K562 treated with DMSO at 1 percent for 4 hours (cell line): ENCODE results near the gene PLEKHG2. TPM values are rescaled to one million over a fixed set of nuclear protein-coding genes. Genes with fewer than 3 reads are reported as not detected.

ENCODE experiments used
- total RNA-seq: library from RNA; unstranded; fragments of 300-600 nt; gene quantifications from 2 replicates; pipeline ENCODE4 v1.2.3, GENCODE V29; 2022; ENCODE audit not compliant: insufficient read depth

Gene PLEKHG2, protein sequence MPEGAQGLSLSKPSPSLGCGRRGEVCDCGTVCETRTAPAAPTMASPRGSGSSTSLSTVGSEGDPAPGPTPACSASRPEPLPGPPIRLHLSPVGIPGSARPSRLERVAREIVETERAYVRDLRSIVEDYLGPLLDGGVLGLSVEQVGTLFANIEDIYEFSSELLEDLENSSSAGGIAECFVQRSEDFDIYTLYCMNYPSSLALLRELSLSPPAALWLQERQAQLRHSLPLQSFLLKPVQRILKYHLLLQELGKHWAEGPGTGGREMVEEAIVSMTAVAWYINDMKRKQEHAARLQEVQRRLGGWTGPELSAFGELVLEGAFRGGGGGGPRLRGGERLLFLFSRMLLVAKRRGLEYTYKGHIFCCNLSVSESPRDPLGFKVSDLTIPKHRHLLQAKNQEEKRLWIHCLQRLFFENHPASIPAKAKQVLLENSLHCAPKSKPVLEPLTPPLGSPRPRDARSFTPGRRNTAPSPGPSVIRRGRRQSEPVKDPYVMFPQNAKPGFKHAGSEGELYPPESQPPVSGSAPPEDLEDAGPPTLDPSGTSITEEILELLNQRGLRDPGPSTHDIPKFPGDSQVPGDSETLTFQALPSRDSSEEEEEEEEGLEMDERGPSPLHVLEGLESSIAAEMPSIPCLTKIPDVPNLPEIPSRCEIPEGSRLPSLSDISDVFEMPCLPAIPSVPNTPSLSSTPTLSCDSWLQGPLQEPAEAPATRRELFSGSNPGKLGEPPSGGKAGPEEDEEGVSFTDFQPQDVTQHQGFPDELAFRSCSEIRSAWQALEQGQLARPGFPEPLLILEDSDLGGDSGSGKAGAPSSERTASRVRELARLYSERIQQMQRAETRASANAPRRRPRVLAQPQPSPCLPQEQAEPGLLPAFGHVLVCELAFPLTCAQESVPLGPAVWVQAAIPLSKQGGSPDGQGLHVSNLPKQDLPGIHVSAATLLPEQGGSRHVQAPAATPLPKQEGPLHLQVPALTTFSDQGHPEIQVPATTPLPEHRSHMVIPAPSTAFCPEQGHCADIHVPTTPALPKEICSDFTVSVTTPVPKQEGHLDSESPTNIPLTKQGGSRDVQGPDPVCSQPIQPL (N-terminal part only)
- total RNA-seq, result 4.4 and 20.7 TPM in 2 replicates

DNA sequence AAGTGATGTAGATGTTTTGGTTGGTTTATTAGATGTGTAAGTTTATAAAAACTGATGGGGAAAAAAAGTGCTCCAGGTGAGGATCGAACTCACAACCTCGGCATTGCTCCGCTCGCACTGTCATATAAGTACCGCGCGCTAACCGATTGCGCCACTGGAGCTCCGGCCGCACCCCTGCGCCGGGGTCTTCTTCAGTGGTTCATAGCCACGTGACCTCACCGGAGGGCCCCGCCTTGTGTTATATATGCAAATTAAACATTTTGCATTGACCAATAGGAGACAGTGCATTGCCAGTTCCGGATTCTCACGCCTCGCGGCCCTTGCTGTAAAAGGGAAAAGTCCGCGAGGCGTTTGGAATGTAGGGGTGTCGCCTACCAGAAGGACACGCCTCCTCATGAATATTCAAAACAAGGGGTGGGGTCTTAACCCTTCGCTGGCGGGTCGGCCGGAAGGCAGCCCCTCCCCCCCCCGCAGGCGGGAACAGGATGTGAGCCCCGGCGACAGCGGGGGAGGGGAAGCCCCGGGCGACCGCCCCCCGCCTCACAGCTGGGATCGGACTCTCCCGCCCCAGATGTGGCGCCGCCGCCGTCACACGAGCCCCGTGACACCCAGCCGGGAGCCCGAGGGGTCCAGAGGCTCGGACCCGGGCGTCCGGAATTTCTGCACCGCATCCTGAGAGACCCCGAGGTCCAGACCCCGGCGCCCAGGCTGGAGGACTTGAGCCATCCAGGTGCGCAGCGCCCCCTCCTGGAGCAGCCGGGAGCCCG is at the start of gene PLEKHG2:
Gene PLEKHG2 (plus strand): TSS at position 570 of the 767 bp plus-strand sequence. CDS start 1,418 bp downstream, outside the sequence.

DNA sequence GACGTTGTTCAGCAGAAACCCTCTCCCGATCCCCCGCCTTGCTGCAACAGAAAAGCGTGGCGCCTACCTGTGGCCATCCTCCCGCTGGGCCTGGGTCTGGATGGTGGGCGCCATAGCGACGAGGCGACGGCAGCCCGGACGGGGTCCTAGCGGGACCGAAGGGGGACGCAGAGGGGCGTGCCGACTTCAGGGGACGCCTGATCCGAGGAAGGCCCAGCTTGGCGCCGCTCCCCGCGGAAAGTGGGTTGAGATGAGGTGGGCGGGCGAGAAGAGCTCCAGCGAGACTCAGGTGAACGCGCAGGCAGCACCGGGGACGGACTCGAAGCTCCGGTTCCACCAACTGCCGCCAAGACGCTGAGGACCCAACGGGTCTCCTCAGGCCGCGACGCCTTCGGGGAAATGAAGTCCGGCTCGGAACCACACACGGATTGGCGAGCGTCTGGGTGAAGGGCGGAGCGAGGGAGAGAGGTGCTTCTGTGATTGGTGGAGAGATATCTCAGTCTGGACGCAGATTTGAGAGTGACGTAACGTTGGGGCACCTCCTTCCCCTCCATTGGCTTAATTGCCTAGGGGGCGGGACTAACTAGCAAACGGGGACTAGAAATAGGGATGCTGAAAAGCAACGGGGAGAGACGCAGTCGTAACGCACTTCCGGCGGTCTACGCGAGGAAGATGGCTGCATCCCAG is 21.6 kb upstream of the PLEKHG2 start, which contains the start of the genes MED29 and PAF1:
Gene MED29 (plus strand): TSS at position 628 of the 687 bp plus-strand sequence. CDS start 45 bp downstream, at position 673.
Gene PAF1 (minus strand): TSS at position 356 of the 687 bp plus-strand sequence. CDS start 242 bp downstream, at position 114.

DNA sequence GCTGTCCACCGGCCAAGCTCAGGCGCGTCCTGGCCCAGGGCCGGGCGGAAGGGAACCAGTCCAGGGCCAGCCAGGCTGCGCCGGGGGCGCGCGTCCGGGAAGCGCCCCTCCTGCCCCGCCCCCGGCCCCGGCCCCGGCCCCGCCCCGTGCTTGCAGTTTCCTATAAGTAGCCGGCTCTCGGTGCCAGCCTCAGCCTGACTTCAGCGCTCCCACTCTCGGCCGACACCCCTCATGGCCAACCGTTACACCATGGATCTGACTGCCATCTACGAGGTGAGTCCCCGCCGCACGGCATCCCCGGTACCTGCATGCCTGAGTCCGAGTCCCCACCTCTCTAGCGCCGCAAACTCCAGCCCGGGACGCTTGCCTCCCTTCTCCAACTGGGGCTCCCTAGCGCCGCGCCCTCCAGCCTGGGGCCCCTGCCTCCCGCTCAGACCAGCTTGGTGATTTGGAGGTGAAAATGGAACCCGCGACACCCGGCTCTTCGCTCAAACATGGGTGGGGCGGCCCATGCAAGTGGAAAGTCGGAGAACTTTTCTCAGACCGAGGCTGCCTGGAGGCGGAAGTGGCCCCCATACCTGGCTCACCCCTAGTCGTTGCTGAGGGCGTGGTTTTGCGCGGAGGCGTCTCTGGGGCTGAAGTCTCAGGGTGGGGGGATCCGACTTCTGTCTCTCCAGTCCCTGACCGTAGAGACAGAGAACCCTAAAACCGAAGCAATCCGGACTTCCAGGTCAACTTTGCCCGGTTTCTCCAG is 5.6 kb upstream of the PLEKHG2 start, which contains the start of gene ZFP36:
Gene ZFP36 (plus strand): TSS at position 192 of the 754 bp plus-strand sequence. CDS start 58 bp downstream, at position 250.

DNA sequence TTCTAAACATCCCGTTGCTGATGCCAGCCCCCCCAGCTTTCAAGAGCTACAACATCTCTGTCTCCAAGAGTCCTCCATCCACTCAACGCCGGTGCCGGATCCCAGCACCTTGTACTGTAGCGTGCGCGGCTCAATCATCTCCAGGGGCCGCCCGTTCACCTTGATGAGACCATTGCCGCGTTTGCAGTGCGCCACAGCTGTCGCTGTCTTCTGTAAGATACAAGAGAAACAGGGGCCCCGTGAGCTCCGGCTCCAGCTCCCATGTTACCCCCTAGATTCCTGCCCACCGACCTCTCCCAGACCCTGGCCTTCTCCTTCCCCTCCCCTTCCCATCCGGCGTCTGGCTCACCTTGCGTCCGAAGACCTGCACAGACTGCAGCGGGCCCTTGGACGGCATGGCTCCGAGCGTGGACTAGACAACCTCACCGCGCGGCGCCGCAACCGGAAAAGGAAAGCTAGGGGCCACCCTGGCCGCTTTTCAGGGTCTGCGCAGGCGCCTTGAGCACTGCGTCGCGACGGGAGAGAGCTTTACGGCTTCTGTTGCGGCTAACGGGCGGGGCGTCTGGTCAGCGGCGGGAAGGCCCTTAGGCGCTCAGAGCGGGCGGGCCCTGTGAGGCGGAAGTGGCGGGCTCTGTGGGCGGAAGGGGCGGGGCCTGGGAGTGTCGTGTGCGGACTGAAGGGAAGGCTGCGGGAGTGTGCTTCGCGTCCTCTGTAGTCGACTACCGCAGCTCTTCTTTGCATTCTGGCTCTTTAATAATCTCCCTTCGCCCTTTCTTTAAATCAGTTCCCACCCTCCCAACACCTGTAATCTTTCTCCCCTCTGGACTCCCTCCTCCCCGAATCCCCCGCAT is 23.3 kb downstream of the PLEKHG2 start, which contains the start of gene RPS16:
Gene RPS16 (minus strand): TSS at position 451 of the 851 bp plus-strand sequence. CDS start 54 bp downstream, at position 397.

DNA sequence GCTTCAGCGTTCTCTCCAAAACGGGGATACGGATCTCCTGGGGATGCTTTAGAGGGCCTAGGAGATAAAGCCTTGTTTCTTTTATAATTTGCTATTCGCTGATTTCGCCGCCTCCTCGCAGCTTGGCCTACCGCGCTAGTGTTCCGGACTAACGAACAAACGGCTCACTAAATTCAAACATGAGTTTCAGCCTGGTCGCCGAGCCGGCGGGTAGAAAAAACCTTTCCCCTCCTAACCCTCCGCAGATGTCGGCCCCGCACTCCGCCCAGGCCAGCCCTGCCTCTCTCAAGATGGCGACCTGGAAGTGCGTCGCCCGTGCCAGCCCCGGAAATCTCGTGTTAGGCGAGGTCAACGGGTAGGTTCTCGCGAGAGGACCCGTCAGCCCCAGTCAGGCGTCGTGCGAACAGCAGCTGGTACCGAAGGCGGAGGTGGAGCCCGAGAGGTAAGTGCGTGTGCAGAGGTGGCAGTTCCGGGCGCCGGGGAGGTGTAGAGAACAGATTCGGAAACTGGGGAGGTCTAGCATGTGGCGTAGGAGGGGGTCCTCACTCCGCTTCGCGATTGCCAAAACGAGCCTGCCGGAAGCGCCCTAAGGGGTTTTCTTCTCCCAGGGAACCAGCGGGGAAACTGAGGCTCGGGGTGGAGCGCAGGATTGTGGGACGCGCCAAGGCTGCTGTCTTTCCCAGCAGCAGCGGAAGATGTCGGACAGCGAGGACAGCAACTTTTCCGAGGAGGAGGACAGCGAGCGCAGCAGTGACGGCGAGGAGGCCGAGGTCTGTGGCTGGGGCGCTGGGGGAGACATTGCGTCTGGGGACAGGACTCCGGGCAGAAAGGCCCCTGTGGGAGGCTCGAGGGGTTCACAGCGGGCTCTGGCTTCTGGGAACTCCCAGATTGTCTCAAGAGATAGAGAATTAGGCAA is 33.0 kb downstream of the PLEKHG2 start, which contains the start of gene SUPT5H:
Gene SUPT5H (plus strand): TSS at position 387 of the 916 bp plus-strand sequence. CDS start 309 bp downstream, at position 696.

Other genes with a start within 250 kb of the PLEKHG2 start
- gene NCCRP1, start 215.7 kb upstream of the PLEKHG2 start, total RNA-seq, result not detected in 2 replicates
- not detected in 2 replicates for gene SYCN, start 208.4 kb upstream of the PLEKHG2 start, total RNA-seq
- not detected in 2 replicates for gene IFNL3, start 167.7 kb upstream of the PLEKHG2 start, total RNA-seq
- not detected in 2 replicates for gene IFNL4, start 163.8 kb upstream of the PLEKHG2 start, total RNA-seq
- not detected in 2 replicates for gene IFNL2, start 144.3 kb upstream of the PLEKHG2 start, total RNA-seq
- gene IFNL1, start 116.3 kb upstream of the PLEKHG2 start, total RNA-seq, result not detected in 2 replicates
- 4.1 and 6.5 TPM in 2 replicates for gene LRFN1, start 91.8 kb upstream of the PLEKHG2 start, total RNA-seq
- 94.0 and 163 TPM in 2 replicates for gene GMFG, start 76.6 kb upstream of the PLEKHG2 start, total RNA-seq
- 89.5 and 108 TPM in 2 replicates for gene SAMD4B, start 70.2 kb upstream of the PLEKHG2 start, total RNA-seq
- 35.4 and 44.9 TPM in 2 replicates for gene PAF1, start 21.6 kb upstream of the PLEKHG2 start, total RNA-seq
- 16.7 and 17.5 TPM in 2 replicates for gene MED29, start 21.3 kb upstream of the PLEKHG2 start, total RNA-seq
- 20.2 and 24.1 TPM in 2 replicates for gene ZFP36, start 5.8 kb upstream of the PLEKHG2 start, total RNA-seq
- 9,929 and 11,096 TPM in 2 replicates for gene RPS16, start 23.3 kb downstream of the PLEKHG2 start, total RNA-seq
- 106 and 123 TPM in 2 replicates for gene SUPT5H, start 32.9 kb downstream of the PLEKHG2 start, total RNA-seq
- 111 and 116 TPM in 2 replicates for gene TIMM50, start 68.2 kb downstream of the PLEKHG2 start, total RNA-seq
- gene DLL3, start 86.3 kb downstream of the PLEKHG2 start, total RNA-seq, result 0.81 TPM in 1 of 2 replicates, not detected in the other
- gene SELENOV, start 102.5 kb downstream of the PLEKHG2 start, total RNA-seq, result not detected in 2 replicates
- 5.0 and 31.6 TPM in 2 replicates for gene EID2B, start 120.2 kb downstream of the PLEKHG2 start, total RNA-seq
- 16.5 and 18.2 TPM in 2 replicates for gene EID2, start 127.5 kb downstream of the PLEKHG2 start, total RNA-seq
- gene LGALS13, start 189.9 kb downstream of the PLEKHG2 start, total RNA-seq, result 6.6 TPM in 1 of 2 replicates, not detected in the other
- gene LGALS16, start 243.2 kb downstream of the PLEKHG2 start, total RNA-seq, result not detected in 2 replicates